Vagina (tissue), 2 donors: ENCODE measurements around the gene GAS2L1.

ENCODE experiments used
- CTCF ChIP-seq, 3 experiments: fragments of 450-650 bp in 2 of 3; fragments of 200-600 bp in 1 of 3; sonication (generic) in 1 of 3; IDR thresholded peaks; one replicate each; pipeline ENCODE4 v1.5.1; 2017 to 2019; ENCODE audit warnings: antibody characterized with exemption in 3 of 3, mild to moderate bottlenecking in 2 of 3, moderate library complexity in 2 of 3
- POLR2AphosphoS5 ChIP-seq, 2 donors: sonication (generic); formaldehyde crosslinking; IDR thresholded peaks; one replicate each; pipeline ENCODE4 v1.9.0; 2017; ENCODE audit warnings: antibody characterized with exemption in 2 of 2, mild to moderate bottlenecking in 2 of 2, low read depth in 1 of 2; ENCODE audit not compliant: insufficient read depth in 1 of 2

- TF ChIP-seq CTCF (IDR thresholded peaks at IDR 0.05) (no peak), POLR2AphosphoS5 (IDR thresholded peaks at IDR 0.05; ENCODE audit: insufficient read depth in 1 of 2, low read depth in 1 of 2) (no peak)
These were observed 26.5 kb downstream of the GAS2L1 start for GRCh38 chr22:29332886-29333496.
